GM19351 (cell line): ENCODE data around the gene JAZF1.
A peak's percentile ranks its signal among the peaks of the same experiment; 100 is the strongest.

Source experiments
- ATAC-seq: cut with Tn5 transposase; IDR thresholded peaks from one replicate; pipeline ENCODE4 v1.9.1; 2021; ENCODE audit warnings: mild to moderate bottlenecking, moderate library complexity; ENCODE audit not compliant: unreplicated experiment

JAZF1 gene

GRCh38 chr7:28168393-28169158 lies 12.0 kb downstream of the JAZF1 start:
- ATAC-seq = no peak

GRCh38 chr7:28166982-28167715 lies 13.4 kb downstream of the JAZF1 start:
- no peak for ATAC-seq

- ATAC-seq = no peak
Observed at GRCh38 chr7:28165961-28166955, 14.3 kb downstream of the JAZF1 start.

- no peak for ATAC-seq
Observed at GRCh38 chr7:28165261-28165660, 15.3 kb downstream of the JAZF1 start.

GRCh38 chr7:28163949-28164348 lies 16.6 kb downstream of the JAZF1 start:
- ATAC-seq = no peak

- ATAC-seq = no peak
Observed at GRCh38 chr7:28161331-28161730, 19.3 kb downstream of the JAZF1 start.

GRCh38 chr7:28160551-28160991 lies 20.0 kb downstream of the JAZF1 start:
- no peak for ATAC-seq

- ATAC-seq = no peak
Observed at GRCh38 chr7:28157831-28158416, 22.7 kb downstream of the JAZF1 start.

- ATAC-seq = no peak
Observed at GRCh38 chr7:28157076-28157745, 23.4 kb downstream of the JAZF1 start.

GRCh38 chr7:28156401-28156800 lies 24.2 kb downstream of the JAZF1 start:
- ATAC-seq = no peak

GRCh38 chr7:28155964-28156363 lies 24.6 kb downstream of the JAZF1 start:
- no peak for ATAC-seq

GRCh38 chr7:28155019-28155660 lies 25.5 kb downstream of the JAZF1 start:
- ATAC-seq = peak; percentile 78

- ATAC-seq = no peak
Observed at GRCh38 chr7:28152594-28152993, 28.0 kb downstream of the JAZF1 start.

GRCh38 chr7:28151965-28152364 lies 28.6 kb downstream of the JAZF1 start:
- peak; percentile 44 for ATAC-seq

GRCh38 chr7:28149291-28150101 lies 31.1 kb downstream of the JAZF1 start:
- ATAC-seq = no peak

GRCh38 chr7:28145931-28146330 lies 34.7 kb downstream of the JAZF1 start:
- ATAC-seq = no peak

GRCh38 chr7:28145090-28145626 lies 35.4 kb downstream of the JAZF1 start:
- ATAC-seq = no peak

- no peak for ATAC-seq
Observed at GRCh38 chr7:28144266-28144665, 36.3 kb downstream of the JAZF1 start.

- ATAC-seq = peak; percentile 42
Observed at GRCh38 chr7:28142650-28143049, 37.9 kb downstream of the JAZF1 start.
